DOHH2 (cell line): ENCODE measurements around the gene ARHGAP24.

ENCODE experiments used
- H3F3A ChIP-seq: fragments of 200-600 bp; sonication (generic), shearing (Covaris generic); 2 replicates; pipeline ENCODE4 v1.6.0; 2016; ENCODE audit warnings: antibody characterized with exemption, mild to moderate bottlenecking; ENCODE audit not compliant: control insufficient read depth, insufficient read depth
- H3K27ac ChIP-seq: fragments of 200-600 bp; sonication (generic); 2 replicates; pipeline ENCODE4 v1.5.1; 2014; ENCODE audit warnings: low read depth, mild to moderate bottlenecking, low read length, moderate library complexity
- H3K27me3 ChIP-seq: fragments of 200-600 bp; sonication (generic); 2 replicates; pipeline ENCODE4 v1.6.1; 2014; ENCODE audit warnings: mild to moderate bottlenecking, low read length, mixed read lengths; ENCODE audit not compliant: control insufficient read depth
- H3K36me3 ChIP-seq: fragments of 200-600 bp; sonication (generic); 2 replicates; pipeline ENCODE4 v1.6.1; 2014; ENCODE audit warnings: mild to moderate bottlenecking, low read length, moderate library complexity, mixed read lengths; ENCODE audit not compliant: control insufficient read depth
- H3K4me1 ChIP-seq: fragments of 200-600 bp; sonication (generic); 2 replicates; pipeline ENCODE4 v1.6.1; 2014; ENCODE audit warnings: mild to moderate bottlenecking, low read length, mixed read lengths; ENCODE audit not compliant: control insufficient read depth
- H3K4me2 ChIP-seq: fragments of 200-600 bp; sonication (generic); 2 replicates; pipeline ENCODE4 v1.6.0; 2014; ENCODE audit warnings: mild to moderate bottlenecking, low read length, moderate library complexity
- H3K4me3 ChIP-seq: fragments of 200-600 bp; sonication (generic); 2 replicates; pipeline ENCODE4 v1.5.1; 2014; ENCODE audit warnings: mild to moderate bottlenecking, low read length, mixed read lengths
- H3K79me2 ChIP-seq: fragments of 200-600 bp; sonication (generic); 2 replicates; pipeline ENCODE4 v1.6.1; 2014; ENCODE audit warnings: mild to moderate bottlenecking, low read length, mixed read lengths; ENCODE audit not compliant: control insufficient read depth
- H3K9me2 ChIP-seq: fragments of 200-600 bp; sonication (generic); replicated peaks from 2 replicates; pipeline ENCODE4 v1.6.1; 2014; ENCODE audit warnings: mild to moderate bottlenecking, low read length, mixed read lengths; ENCODE audit not compliant: control insufficient read depth
- H3K9me3 ChIP-seq: fragments of 200-600 bp; sonication (generic); 2 replicates; pipeline ENCODE4 v1.6.1; 2014; ENCODE audit warnings: antibody characterized with exemption, low read length, mixed read lengths; ENCODE audit not compliant: control insufficient read depth, insufficient read depth
- H4K20me1 ChIP-seq: fragments of 200-600 bp; sonication (generic); 2 replicates; pipeline ENCODE4 v1.6.0; 2014; ENCODE audit warnings: low read depth, mild to moderate bottlenecking, antibody characterized with exemption, low read length, moderate library complexity; ENCODE audit not compliant: control insufficient read depth, insufficient read depth
- CTCF ChIP-seq: fragments of 200-600 bp; sonication (generic); IDR thresholded peaks from one replicate; pipeline ENCODE4 v1.5.1; 2014; ENCODE audit warnings: antibody characterized with exemption, mild to moderate bottlenecking, low read depth, low read length; ENCODE audit not compliant: poor library complexity, severe bottlenecking
- EZH2phosphoT487 ChIP-seq: fragments of 200-600 bp; sonication (generic); IDR thresholded peaks from 2 replicates; pipeline ENCODE4 v1.6.1; 2017; ENCODE audit warnings: borderline replicate concordance, mild to moderate bottlenecking, antibody characterized with exemption, low read length, moderate library complexity, mixed read lengths

ARHGAP24 gene

GRCh38 chr4:85700362-85700761 lies 225.4 kb downstream of the ARHGAP24 start:
- Histone ChIP-seq H3K9me3 (0 out of 2 replicates have a peak, but pooled peaks cover 1% of the 10 kb centered on the region), H3K4me2 (peak overlapping the region; percentile 76), H3K36me3 (peaks cover 18% of the 10 kb centered on the region), H4K20me1 (no peaks in the 10 kb centered on the region), H3K27me3 (no peaks in the 10 kb centered on the region), H3K79me2 (no peaks in the 10 kb centered on the region), H3K27ac (peak overlapping the region; percentile 99), H3F3A (peaks cover 26% of the 10 kb centered on the region), H3K9me2 (no peaks in the 10 kb centered on the region), H3K4me3 (peak overlapping the region; percentile 70), H3K4me1 (peaks cover 66% of the 10 kb centered on the region)
- TF ChIP-seq EZH2phosphoT487 = no peak
- TF ChIP-seq CTCF = no peak

GRCh38 chr4:85701861-85702321 lies 226.9 kb downstream of the ARHGAP24 start:
- Histone ChIP-seq H3K4me3 (peak overlapping the region; percentile 70), H3K79me2 (no peaks in the 10 kb centered on the region), H3K27me3 (no peaks in the 10 kb centered on the region), H3K4me2 (peak overlapping the region; percentile 76), H4K20me1 (no peaks in the 10 kb centered on the region), H3K9me3 (peaks cover 5% of the 10 kb centered on the region; the same call in 1 of the 2 replicates), H3K9me2 (no peaks in the 10 kb centered on the region), H3F3A (peaks cover 26% of the 10 kb centered on the region), H3K36me3 (peaks cover 23% of the 10 kb centered on the region), H3K4me1 (peaks cover 77% of the 10 kb centered on the region), H3K27ac (peak overlapping the region; percentile 99)
- TF ChIP-seq CTCF = no peak
- no peak for TF ChIP-seq EZH2phosphoT487

- peaks cover 23% of the 10 kb centered on the region for H3K36me3 ChIP-seq
- H4K20me1 ChIP-seq = no peaks in the 10 kb centered on the region
- peaks cover 5% of the 10 kb centered on the region; the same call in 1 of the 2 replicates for H3K9me3 ChIP-seq
- peak overlapping the region; percentile 76 for H3K4me2 ChIP-seq
- H3K4me1 ChIP-seq = peaks cover 82% of the 10 kb centered on the region
- no peak for TF ChIP-seq EZH2phosphoT487
- TF ChIP-seq CTCF = no peak
- H3K27me3 ChIP-seq = no peaks in the 10 kb centered on the region
- peak overlapping the region; percentile 99 for H3K27ac ChIP-seq
- no peaks in the 10 kb centered on the region for H3K79me2 ChIP-seq
- no peaks in the 10 kb centered on the region for H3K9me2 ChIP-seq
- H3F3A ChIP-seq = peaks cover 26% of the 10 kb centered on the region
- peak overlapping the region; percentile 63 for H3K4me3 ChIP-seq
Measured at GRCh38 chr4:85703096-85703495, 228.1 kb downstream of the ARHGAP24 start.
